Measurements from ENCODE around the gene TOGARAM1. TPM values are rescaled to one million over a fixed set of nuclear protein-coding genes. Genes with fewer than 3 reads are reported as not detected.

The TOGARAM1 gene
- total RNA-seq, 4 donors from 2014 or later: 13.5 to 23.6 (median 17.9) TPM

- Histone ChIP-seq H3K36me3 (no peaks in the 10 kb centered on the region), H3K27ac (peak overlapping the region; percentile 90 to 97 (median 94)), H3K27me3 (no peaks in the 10 kb centered on the region), H3K4me1 (peaks cover 18 to 65% (median 38%) of the 10 kb centered on the region in 4 donors), H3K4me3 (peak overlapping the region; percentile 27 to 77 (median 67)), H3K9me3 (no peaks in the 10 kb centered on the region)
- in situ Hi-C loops (cut with MboI; ENCODE audit: low pct_ligation_motif_present in 1 of 4, low pct_unique_long_range_greater_than_20kb in 1 of 4, low sequenced_read_pairs in 3 of 4) (loop anchor here in 2 of 4 donors (5.0 to 10.0 kb wide), 4 partner anchors 56 to 174 kb away; partner anchors contain the start of genes FKBP3 (in 2 of the 2) and FANCM (in 1 of the 2)), intact Hi-C loops (cut with DNase I; ENCODE audit: low total_unique reads) (loop anchor here (10.0 kb wide), 1 partner anchor 174 kb away; the partner anchor contains the start of genes FANCM and FKBP3)
- DNase-seq: peak; percentile 72
- 0% methylated on average over 8 to 14 of the region's 14 CpGs for WGBS, 2 donors (ENCODE audit: low coverage in 1 of 2)
- TF ChIP-seq EP300 (IDR thresholded peaks at IDR 0.05; ENCODE audit: low read depth) (no peak), CTCF (IDR thresholded peaks at IDR 0.05) (peak in 1 of 5 experiments; percentile 9)
Measured at GRCh38 chr14:44961151-44961553, 838 bp upstream of the TOGARAM1 start.

DNA sequence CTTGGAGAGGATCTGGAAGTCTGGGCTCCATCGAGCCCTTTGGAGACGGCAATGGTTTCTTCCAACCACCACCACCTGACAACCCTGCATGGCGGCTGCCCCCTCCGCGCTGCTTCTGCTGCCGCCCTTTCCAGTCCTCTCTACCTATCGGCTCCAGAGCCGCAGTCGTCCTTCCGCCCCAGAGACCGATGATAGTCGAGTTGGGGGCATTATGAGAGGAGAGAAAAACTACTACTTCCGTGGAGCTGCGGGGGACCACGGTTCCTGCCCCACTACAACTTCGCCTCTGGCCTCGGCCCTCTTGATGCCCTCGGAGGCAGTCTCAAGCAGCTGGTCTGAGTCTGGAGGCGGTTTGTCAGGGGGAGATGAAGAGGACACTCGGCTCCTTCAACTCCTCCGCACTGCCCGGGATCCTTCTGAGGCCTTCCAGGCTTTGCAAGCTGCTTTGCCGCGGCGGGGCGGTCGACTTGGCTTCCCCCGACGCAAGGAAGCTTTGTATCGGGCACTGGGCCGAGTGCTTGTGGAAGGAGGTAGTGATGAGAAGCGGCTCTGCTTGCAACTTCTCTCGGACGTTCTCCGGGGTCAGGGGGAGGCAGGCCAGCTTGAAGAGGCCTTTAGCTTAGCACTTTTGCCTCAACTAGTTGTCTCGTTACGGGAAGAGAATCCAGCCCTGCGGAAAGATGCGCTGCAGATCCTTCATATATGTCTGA, 499 bp downstream of the TOGARAM1 start:
- intact Hi-C loops (cut with DNase I; ENCODE audit: low total_unique reads): loop anchor here (10.0 kb wide), 1 partner anchor 172 kb away; the partner anchor contains the start of genes FANCM and FKBP3

DNA sequence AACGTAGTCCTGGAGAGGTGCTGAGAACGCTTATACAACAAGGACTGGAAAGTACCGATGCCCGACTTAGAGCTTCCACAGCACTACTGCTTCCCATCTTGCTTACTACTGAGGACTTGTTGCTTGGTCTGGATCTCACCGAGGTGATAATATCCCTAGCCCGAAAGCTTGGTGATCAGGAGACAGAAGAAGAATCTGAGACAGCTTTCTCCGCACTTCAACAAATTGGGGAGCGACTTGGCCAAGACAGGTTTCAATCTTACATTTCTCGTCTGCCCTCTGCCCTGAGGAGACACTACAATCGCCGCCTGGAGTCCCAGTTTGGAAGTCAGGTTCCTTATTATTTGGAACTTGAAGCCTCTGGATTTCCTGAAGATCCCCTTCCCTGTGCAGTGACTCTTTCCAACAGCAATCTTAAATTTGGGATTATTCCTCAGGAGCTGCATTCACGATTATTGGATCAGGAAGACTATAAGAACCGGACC, 1.1 kb downstream of the TOGARAM1 start:
- Histone ChIP-seq H3K4me1 (peaks cover 24 to 78% (median 48%) of the 10 kb centered on the region in 4 donors), H3K9me3 (no peaks in the 10 kb centered on the region), H3K27me3 (no peaks in the 10 kb centered on the region), H3K27ac (peak overlapping the region; percentile 90 to 97 (median 94)), H3K4me3 (peak overlapping the region; percentile 65 to 77 (median 72)), H3K36me3 (no peaks in the 10 kb centered on the region)
- in situ Hi-C loops (cut with MboI; ENCODE audit: low pct_ligation_motif_present in 1 of 4, low pct_unique_long_range_greater_than_20kb in 1 of 4, low sequenced_read_pairs in 3 of 4) (loop anchor here in 2 of 4 donors (5.0 to 10.0 kb wide), 4 partner anchors 58 to 172 kb away; partner anchors contain the start of genes FKBP3 (in 2 of the 2) and FANCM (in 1 of the 2)), intact Hi-C loops (cut with DNase I; ENCODE audit: low total_unique reads) (loop anchor here (10.0 kb wide), 1 partner anchor 172 kb away; the partner anchor contains the start of genes FANCM and FKBP3)
- WGBS, 2 donors (ENCODE audit: low coverage in 1 of 2): 25% methylated on average over 13 of the region's 13 CpGs; no CpG with 5 or more reads in 1 of the 2 donors
- TF ChIP-seq CTCF (IDR thresholded peaks at IDR 0.05) (no peak), EP300 (IDR thresholded peaks at IDR 0.05; ENCODE audit: low read depth) (no peak), POLR2AphosphoS5 (IDR thresholded peaks at IDR 0.05) (no peak), POLR2A (IDR thresholded peaks at IDR 0.05) (no peak)
- DNase-seq: no peak

More for the DNA sequence above, 499 bp downstream of the TOGARAM1 start:
- WGBS, 2 donors (ENCODE audit: low coverage in 1 of 2): 9% methylated on average over 38 of the region's 39 CpGs; no CpG with 5 or more reads in 1 of the 2 donors
- Histone ChIP-seq H3K27me3 (no peaks in the 10 kb centered on the region), H3K4me1 (peaks cover 24 to 78% (median 47%) of the 10 kb centered on the region in 4 donors), H3K27ac (peak overlapping the region; percentile 90 to 97 (median 94)), H3K9me3 (no peaks in the 10 kb centered on the region), H3K36me3 (no peaks in the 10 kb centered on the region), H3K4me3 (peak overlapping the region; percentile 65 to 77 (median 72))
- peak; percentile 54 for DNase-seq
- in situ Hi-C loops (cut with MboI; ENCODE audit: low pct_ligation_motif_present in 1 of 4, low pct_unique_long_range_greater_than_20kb in 1 of 4, low sequenced_read_pairs in 3 of 4): loop anchor here in 2 of 4 donors (5.0 to 10.0 kb wide), 4 partner anchors 58 to 172 kb away; partner anchors contain the start of genes FKBP3 (in 2 of the 2) and FANCM (in 1 of the 2)
- TF ChIP-seq EP300 (IDR thresholded peaks at IDR 0.05; ENCODE audit: low read depth) (no peak), CTCF (IDR thresholded peaks at IDR 0.05) (no peak), POLR2AphosphoS5 (IDR thresholded peaks at IDR 0.05) (no peak), POLR2A (IDR thresholded peaks at IDR 0.05) (no peak)
